Stimulated activated CD4-positive, alpha-beta T cell treated with anti-CD3 and anti-CD28 coated beads, Interleukin-1b, Interleukin-23, amount 100 ng/mL, for 24 hours (primary cell): ENCODE measurements around the gene SLC1A7.

Experiments used
- DNase-seq, 4 experiments: peaks; one replicate each; pipeline ENCODE4 v3.0.0-alpha.2; 2020; ENCODE audit warnings: low read depth in 4 of 4, low spot score in 1 of 4

SLC1A7 gene

GRCh38 chr1:53116307-53116810, 26.1 kb downstream of the SLC1A7 start:
- DNase-seq = no peak

- no peak for DNase-seq
Measured at GRCh38 chr1:53115403-53116306, 26.8 kb downstream of the SLC1A7 start.

DNA sequence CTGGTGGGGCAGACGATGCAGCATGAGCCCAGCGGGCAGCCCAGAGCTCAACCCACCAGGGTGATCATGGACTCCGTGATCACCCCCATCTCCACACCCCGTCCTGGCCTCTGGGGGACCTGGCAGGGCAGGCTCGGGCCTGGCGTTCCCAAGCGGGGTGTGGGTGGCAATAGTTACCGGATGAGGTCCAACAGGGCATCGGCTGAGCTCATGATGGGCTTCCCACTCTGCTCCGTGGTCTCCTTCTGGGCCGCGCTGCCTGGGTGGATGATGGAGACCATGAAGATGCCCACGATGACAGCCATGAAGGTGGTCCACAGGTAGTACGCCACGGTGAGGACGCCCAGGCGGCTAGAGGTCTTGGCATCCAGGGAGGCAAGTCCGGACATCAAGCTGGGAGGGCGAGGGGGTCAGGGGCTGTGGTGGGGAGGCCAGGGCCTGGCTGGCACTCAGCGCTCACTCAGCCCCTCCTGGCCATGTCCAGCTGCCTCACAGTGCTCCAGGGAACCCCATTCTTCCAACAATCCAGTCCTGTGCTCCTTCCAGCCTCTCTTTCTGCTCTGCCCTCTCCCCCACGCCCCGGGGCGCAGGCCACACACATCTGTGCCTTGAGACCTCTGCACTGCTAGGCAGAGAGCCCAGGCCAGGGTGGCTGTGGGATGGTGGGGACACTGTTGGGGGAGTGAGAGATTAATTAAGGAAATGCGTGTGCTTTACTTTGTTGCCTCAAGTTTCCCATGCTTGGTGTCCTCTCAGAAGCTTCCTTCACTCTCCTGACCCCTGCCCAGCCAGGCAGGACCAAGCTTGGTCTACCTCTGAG, 27.6 kb downstream of the SLC1A7 start:
- no peak for DNase-seq

DNA sequence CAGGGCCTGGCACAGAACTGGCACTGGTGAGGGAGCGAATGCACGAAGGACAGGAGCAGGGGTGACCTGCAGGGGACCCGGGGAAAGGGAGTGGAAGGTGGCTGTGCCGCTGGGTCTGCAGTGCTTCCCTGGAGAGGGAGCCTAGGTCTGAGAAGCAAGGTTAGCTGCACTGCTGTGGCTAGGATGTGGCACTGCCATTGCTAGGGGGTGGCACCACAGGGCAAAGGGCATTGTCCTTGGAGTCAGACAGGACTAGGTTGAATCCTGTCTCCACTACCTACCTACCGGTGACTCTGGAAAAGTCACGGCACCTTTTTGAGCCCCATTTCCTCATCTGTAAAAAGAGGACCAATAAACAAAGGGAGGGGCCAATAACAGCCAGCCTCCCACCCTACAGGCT, 28.3 kb downstream of the SLC1A7 start:
- no peak for DNase-seq

DNA sequence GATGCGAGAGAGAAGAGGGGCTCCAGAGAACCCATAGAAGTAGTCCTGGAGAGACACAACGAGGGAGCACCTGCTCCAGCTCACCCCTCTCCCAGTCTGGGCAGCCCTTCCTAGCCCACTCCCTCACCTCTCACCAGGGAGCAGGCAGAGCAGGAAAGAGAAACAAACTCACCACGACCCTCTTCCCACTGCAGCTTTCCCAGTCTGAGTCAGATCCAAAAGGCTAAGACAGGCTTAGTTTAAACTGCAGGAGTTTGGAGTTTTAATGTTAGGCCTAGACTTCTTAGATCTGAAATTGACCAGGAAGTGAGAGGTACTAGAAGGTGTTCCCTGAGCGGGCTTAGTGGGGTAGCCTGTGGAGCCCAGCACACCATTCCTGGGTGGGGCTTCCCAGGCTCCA, 29.6 kb downstream of the SLC1A7 start:
- no peak for DNase-seq

DNA sequence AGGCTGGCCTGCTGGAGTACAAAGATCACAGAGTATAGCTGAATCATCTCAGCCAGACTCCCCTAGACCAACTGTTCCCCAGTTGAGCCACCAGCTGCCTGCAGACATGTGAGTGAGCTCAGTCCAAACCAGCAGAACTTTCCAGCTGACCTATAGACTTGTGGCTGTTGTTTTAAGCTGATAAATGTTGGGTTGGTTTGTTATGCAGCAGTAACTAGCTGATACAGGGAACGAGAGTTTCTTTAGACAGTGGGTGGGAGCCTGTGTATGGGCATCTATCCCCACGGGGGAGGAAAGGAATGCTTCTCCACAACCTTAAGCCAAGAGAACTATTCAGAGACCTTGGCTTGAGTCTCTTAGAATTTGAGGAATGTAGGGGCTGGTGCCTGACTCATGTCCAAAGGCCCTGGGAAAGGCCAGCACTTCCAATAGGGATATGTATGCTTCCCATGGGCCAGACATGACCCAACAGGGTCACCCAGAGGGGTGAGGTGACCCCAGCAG, 30.1 kb downstream of the SLC1A7 start:
- no peak for DNase-seq

DNA sequence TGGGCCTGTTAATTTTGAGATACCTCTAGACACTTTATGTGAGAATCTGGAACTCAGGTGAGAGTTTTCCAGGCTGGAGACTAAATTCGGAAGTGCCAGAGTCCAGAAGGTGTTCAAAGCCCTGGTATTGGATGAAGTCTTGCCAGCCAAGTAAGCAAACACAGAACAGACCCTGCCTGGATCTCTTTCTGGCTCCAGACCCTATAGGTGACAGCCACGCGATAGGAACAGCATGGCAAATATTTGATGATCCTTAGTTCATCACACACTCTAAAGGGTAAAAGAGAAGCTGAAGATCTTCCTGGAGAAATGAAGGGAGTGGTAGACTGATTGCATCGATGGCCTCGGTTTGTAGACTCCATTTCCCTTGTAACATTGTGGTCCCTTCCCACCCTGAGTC, 30.7 kb downstream of the SLC1A7 start:
- DNase-seq = no peak

DNA sequence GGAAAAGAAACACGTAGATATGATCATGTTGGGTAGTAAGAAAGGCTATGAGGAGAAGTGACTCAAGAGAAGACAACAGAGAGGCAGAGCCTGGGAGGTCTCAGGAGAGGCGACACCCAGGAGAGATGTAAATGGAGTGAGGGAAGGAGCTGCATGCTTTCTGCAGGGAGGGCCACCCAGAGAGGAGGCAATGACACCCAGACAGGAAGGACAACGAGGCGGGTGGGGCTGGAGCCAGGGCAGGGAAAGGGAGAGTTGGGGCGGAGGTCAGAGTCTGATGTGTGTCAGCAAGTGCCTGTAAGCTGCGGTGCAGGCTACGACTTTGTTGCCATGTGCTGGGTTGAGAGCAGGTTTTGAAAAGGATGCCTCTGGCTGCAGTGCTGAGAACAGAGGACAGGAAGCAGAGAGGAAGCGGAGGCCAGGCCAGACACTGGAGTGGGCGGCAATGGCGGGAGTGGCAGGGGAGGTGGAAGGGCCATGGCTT, 31.3 kb downstream of the SLC1A7 start:
- no peak for DNase-seq

- DNase-seq = peak in 1 of 4 experiments; percentile 34
Measured at GRCh38 chr1:53110370-53111072, 31.9 kb downstream of the SLC1A7 start.

DNA sequence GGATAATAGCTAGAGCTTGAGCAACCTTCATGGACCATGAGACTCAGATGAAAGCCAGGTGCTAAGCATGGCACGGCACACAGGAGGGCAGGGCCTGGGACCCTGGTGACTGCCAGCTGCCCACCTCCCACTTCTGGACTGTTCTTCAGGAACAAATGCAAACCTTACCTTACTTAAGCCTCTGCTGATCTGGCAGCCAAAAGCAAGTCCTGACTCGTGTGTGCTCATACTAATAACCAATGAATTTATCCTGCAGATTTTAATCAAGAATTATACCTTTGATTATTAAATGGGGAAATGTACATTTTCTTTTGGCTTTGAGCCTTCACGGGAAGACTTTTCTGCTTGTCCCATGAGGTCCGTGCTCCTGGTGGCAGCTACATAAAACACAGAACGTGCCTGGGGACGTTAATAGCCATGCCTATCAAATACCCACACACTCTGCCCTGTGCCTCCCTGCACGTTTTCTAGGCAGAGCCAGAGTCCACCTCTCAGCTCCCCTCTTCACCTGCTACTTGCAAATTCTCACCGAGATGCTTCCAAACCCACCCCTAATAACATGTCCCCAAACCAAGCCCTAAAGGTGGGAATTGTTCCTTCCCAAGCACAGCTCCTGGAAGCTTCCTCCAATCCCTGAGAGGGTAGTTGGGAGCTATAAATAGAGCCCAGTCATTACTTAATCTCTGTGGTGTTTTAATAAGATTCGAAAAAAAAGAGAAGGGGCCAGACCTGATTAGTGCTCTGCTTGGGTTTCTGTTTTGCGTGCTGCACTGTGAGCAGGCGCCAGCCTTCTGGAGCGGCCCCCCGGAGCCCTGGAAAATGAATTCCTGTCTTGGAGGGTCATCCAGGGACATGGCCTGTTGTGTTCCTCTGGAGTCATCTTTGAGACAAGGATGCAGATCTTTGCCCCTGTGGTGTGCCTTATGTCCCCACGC, 33.5 kb downstream of the SLC1A7 start:
- DNase-seq = no peak

DNA sequence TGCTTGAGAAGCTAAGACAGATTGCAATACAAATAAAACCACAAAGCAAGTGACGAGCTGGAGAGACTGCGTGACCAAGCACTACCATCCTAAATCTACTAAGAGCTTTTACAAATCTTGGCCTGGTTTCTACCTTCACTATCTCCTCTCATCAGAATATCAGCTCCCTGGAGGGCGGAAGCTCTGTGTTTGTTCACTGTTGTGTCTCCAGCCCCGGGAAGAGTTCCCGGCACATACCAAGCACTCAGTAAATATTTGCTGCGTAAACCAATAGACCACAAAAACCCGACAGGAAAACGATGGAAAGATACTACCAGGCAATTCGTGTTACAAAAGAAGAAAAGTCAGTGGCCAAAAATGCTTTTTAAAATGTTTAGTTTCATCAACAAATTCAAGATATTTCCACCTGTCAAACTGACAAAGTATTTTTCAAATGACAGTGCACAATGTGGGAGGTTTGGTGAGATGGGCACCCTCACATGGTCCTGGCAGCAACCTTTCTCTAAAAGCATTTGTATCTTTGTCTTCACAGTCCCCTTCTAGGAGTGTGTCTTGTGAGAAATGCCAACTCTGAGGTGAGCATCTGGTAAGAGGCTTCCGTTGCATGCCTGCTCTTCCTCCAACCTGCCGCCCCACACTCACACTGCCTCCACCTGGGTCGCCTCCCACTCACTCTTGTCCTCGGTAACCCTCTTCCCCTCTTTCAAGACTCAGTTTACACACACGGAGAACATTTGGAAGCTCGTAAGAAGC, 34.7 kb downstream of the SLC1A7 start:
- no peak for DNase-seq

DNA sequence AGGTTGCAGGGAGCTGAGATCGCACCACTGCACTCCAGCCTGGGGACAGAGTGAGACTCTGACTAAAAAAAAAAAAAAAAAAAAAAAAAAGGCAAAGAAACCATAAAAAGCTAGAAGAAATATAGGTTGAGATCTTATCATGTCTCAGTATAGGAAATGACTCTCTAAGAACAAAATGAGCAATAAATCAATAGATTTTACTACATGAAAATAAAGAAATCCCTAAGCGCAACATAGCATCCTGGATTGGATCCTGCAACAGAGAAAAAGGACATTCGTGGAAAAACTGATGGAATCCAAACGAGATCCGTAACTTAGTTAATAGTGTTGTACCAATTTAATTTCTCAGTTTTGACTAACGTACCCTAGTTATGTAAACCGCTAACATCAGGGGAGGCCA, 35.3 kb downstream of the SLC1A7 start:
- no peak for DNase-seq

GRCh38 chr1:53104289-53104913, 38.0 kb downstream of the SLC1A7 start:
- DNase-seq = no peak

DNA sequence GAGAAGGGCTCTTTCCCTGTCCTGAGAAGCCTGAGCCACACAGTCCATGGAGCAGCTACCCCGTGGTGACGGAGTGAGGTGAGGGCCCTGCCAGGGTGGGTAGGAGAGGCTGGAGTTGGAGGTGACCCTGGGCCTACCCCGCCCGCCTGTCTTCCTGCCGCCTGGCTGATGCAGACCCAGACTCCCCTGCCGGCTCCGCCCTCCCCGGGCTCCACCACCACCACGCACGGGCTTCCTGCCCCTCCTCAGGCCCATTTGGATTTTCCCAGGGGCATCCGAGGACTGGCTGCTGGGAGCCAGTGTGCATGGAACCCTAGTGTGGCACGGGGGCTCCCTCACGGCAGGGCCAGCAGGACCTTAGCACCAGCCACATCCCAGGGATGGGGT, 47.9 kb downstream of the SLC1A7 start:
- DNase-seq = no peak

GRCh38 chr1:53093778-53094532, 48.5 kb downstream of the SLC1A7 start:
- no peak for DNase-seq

DNA sequence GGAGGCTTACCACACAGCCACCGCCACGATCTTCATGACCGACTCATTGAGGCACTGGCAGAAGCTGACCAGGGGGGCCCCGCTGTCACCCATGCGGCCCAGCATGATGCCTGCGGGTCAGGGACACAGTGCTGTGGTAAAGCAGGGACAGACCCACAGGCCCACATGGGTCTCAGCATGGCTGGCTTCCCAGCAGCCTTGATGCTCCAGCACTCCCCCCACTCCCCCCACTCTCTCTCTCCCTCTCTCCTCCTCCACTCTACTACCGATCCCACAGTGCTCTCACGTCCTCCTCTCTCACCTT, 49.0 kb downstream of the SLC1A7 start:
- DNase-seq = no peak

GRCh38 chr1:53092659-53093450, 49.6 kb downstream of the SLC1A7 start:
- DNase-seq = no peak
